HG03469 (cell line): ENCODE measurements around the gene UROS.

ENCODE experiments used
- ATAC-seq: cut with Tn5 transposase; IDR thresholded peaks from one replicate; pipeline ENCODE4 v1.9.1; 2021; ENCODE audit warnings: mild to moderate bottlenecking, moderate library complexity, moderate number of reproducible peaks; ENCODE audit not compliant: unreplicated experiment

The UROS gene

DNA sequence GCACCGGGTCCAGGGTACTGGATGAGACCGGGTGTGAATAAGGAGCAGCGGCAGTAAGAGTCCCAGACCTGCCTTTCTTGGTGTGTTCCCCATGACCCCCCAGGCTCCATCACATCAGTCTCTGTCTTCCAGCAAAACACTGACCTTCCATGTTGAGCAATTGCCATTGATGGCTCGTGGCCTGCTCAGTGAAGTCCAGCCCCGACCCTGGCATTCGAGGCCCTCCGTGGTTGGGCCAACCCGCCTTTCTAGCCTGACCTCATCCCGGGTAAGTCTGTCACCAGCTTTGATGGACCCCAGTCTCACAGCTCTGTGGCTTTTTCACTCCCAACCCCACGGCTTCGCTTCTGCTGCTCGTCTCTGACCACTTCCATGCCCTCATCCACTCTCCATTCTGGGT, 53.9 kb downstream of the UROS start:
- no peak for ATAC-seq

DNA sequence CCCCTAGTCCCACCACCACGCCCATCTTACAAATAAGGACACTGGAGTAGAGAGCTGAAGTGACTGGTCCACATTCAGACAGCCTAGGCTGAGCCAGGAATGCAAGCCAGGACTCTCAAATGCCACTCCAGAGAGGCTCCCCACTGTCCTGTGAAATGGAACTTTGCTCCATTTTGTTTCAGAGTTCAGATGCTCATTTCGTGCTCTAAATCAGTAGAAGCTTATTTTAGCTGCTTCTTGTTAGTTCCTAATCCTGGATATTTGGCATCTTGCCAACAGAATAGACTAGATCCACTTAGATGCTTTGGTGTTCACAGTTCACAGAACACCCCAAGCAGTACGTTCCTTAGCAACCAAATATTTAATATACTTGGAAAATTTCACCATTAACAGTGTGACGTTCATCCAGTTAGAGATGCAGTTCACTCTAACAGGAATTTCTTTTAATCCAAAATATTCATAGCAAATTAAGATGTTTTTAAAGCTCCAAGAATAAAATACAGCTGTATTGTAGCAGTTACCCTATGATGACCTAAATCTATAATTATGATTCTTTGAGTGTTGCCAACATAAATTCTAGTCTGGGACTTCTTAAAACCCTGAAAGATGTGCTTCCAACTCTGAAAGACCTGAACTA, 54.7 kb downstream of the UROS start:
- no peak for ATAC-seq

DNA sequence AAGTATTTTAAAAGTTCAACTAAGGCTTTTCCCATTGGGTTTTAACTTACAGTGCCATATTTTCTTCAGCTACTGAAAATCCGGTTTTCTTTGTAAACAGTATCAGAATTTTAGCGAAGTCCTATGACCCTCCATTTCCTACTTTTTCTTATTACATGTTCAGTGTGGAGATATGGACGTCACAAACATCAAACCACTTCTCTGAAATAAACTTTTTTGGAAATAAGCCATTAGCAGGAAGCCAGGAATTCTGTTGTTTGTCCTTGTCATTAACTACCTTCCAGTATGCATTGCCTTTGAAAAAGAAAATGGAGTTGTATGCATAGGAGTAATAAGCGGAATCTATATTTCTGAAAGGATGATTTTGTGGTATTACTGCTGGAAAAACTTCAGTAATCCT, 56.5 kb downstream of the UROS start:
- no peak for ATAC-seq

DNA sequence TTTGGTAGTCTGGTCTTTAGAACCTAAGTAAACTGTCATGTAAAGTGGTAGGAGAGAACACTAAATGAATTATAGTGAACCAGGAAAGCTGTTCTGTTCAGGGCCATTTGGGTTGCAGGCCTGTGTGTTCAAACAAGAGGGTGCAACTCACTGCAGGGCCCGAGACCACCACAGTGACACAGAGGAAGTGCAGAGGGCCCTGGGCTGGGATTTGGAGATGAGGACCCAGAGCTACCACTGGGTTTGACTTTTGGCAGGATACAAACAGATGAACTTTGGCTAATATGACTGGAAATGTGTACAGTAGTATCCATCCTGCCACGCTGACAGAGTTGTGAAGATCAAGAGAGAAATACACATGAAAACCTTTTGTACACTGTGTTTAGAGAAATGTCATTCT, 57.2 kb downstream of the UROS start:
- ATAC-seq: no peak

DNA sequence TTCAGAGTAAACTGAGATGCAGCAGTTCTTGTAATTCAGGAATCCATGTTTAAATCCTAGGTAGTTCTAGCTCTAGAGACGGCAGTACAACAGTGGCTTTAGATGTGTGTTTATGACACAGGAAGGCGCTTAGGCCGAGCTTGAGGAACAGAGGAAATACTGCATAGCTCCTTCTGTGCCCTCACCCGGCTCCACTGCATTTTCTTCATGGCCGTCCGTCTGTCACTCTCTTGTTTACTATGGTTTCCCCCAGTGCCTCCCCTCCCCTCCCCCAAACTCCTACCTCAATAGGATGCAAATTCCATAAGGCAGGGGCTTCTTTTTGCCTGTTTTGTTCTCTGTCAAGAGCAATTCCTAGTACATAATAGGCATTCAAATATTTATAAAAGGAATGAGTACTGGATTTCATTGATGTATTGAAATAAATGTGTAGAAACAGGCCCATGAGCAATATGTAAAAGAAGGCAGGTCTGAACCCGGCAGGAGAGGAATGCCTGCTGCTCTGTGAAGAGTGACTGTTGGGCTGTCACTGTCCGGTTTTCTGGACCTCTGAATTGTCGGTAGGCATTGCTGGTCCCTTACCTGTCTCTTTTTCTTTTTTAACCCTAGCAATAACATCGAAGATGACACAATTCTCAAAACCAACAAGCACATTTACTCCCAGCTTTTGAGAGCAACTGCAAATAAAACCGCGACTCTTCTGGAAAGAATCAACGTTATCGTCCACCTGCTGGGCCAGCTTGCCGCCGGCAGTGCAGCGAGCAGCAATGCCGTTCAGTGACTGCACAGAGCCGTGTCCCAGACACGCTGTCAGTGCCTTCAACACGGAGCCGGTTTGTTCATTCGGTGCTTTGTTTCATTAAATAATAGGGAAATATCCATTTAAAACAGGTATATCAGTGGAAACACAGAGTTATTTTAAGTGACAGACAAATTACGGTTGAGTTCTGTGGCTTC, 60.1 kb downstream of the UROS start:
- ATAC-seq: no peak

DNA sequence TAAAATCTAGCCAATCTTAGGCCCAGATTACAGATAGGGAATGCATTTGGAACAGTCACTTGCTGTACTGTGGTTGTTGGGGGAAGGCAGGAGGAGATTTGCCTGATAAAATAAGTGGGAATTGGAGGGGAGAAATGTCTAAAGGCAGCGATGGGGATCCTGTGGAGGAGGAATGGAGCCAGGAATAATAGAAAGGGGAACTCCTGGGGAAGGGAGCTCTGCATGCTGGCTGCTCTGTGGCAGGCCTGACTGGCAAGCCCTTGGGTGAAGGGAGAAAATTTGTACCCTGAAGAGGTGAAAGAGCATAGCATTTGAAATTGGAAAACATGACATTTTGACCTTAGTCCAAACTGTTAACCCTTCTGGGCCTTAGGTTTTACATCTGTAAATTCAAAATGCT, 61.1 kb downstream of the UROS start:
- ATAC-seq: no peak

DNA sequence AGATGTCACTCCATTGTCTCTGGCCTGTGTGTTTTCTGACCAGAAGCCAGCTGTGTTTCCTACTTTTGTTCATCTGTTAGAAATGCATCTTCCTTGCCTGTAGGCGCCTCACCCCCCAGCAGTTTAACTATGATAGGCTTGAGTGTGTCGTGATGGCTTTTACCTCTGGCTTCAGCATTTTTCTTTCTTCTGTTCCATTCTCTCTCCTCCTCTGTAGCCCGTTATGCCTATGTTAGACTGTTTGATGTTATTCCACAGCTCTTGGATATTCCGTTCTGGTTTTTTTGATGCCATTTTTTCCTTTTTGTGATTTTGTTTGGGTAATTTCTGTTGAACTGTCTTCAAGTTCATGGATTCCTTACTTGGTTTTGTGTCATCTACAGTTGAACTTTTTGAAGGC, 65.3 kb downstream of the UROS start:
- no peak for ATAC-seq

DNA sequence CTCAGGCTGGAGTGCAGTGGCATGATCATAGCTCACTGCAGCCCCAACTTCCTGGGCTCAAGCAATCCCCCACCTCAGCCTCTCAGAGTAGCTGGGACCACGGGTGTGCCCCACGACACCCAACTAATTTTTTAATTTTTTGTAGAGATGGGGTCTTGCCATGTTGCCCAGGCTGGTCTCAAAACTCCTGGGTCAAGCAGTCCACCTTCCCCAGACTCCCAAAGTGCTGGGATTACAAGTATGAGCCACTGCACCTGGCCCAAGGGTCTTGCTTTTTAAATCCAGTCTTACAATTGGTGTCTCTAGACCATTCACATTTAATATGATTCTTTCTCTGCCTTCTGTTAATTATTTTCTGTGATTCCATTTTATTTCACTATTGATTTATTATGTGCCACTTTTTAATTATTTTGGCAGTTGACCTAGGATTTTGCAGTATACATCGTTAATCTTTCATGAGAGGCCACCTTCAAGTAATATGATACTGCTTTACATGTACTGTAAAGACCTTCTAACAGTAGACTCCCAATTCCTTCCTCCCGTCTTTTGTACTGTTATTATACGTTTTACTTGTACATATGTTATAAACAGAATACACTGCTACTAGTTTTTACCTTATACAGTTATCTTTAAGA, 66.1 kb downstream of the UROS start:
- no peak for ATAC-seq

DNA sequence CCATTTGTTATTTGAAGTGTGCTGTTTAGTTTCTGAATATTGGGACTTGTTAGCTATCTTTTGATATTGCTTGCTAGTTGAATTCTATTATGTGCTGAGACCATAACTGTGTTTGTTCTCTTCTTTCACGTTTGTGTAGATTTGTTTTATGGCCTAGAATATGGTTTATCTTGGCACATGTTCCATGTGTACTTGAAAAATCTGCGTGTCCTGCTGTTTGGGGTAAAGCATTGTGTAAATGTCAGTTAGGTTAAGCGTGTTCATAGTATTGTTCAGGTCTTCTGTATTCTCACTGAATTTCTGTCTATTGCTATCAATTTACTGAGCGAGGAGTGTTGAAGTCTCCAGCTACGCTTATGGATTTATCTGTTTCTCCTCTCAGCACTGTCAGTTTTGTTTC, 66.9 kb downstream of the UROS start:
- ATAC-seq: no peak

DNA sequence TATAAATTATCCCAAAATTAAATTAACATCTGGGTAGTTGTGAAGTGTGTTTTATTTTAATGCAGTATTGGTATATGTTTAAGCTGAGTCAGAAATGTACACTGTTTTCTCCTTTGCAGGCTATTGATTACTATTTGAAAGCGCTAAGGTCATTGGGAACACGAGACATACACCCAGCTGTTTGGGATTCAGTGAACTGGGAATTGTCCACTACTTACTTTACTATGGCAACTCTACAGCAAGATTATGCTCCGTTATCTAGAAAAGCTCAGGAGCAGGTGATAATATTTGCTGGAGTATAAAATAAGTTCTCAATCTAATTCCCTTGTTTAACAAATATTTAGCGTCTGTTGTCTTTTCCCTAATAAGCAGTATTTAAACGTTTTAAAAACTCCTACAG, 75.6 kb downstream of the UROS start:
- ATAC-seq: no peak

DNA sequence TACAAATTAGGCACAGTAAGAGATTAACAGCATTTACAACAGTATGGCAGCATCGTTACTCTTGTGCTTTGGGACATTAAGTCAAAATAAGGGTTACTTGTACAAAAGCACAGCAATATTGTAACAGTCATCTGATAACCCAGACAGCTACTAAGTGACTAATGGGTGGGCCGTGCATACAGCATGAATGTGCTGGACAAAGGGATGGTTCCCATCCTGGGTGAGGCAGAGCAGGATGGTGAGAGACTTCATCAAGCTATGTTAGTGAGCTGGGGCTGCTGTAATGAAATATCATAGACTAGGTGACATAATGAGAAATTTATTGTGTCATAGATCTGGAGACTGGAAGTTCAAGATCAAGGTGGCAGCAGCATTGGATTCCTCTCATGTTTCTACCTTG, 78.1 kb downstream of the UROS start:
- ATAC-seq: no peak

DNA sequence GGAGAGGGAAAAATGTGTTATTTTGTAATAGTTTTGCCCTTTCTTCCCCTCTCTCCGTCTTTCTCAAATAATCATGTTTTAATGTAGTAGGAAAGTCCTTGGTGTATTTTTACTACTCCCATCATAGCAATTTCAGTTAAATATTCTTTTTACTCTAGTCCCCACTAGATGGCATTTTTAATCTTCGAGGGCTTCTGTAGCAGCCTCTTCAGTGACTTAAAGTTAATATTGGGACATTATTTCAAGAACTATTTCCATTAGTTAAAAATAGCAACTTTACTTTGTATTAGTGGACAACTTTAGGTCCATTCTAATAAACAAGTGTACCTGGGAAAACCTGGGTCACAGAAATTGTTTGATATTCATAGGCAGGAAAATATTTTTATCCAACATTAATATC, 80.6 kb downstream of the UROS start:
- no peak for ATAC-seq

DNA sequence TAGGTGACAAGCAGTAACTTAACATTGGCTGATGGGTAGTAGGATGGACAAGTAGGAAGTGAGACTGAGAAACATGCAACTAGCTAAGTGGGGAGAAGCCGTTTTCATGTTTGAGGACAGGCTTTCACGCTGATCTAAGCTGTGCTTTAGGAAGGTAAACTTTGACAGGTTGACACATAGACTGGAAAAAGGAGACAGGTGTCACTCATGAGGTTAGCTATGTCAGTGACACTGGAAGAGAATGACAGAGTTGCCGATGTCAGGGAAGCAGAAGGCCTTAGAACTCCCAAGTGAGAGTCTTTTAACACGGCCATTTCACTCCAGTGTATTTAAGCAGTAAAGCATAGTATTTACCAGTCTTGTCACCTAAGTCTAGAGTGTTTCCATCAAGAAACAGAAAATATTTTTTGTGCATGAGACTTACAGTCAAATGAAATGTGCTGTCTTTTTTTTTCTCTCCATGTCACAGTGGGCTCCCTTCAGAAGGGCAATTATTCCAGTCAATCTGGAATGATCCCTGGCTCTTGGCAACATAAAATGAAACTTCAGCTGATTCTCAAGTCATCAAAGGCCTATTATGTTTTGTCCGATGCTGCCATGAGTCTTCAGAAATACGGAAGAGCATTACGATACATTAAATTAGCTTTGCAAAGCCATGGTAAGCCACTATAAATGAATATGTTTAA, 82.9 kb downstream of the UROS start:
- ATAC-seq: no peak
